Fibroblast of mammary gland (primary cell): ENCODE results near the gene HUS1.
"Not testable (repeated sequence)": the region's sequence is repeated elsewhere in the genome, so short reads cannot be mapped to it uniquely, and the experiment has no call there.

Experiments
- DNase-seq: peaks from one replicate; pipeline ENCODE4 v3.0.0-alpha.2; 2010; ENCODE audit warnings: low read depth
- H3K4me3 ChIP-seq: 2 replicates; pipeline ENCODE4 v1.5.1; 2011; ENCODE audit warnings: low read depth, mild to moderate bottlenecking, low read length, moderate library complexity; ENCODE audit not compliant: control insufficient read depth
- CTCF ChIP-seq: conservative IDR thresholded peaks from 2 replicates; pipeline ENCODE4 v1.5.1; 2011; ENCODE audit warnings: low read depth, low read length, inconsistent platforms; ENCODE audit not compliant: control insufficient read depth, insufficient read depth

HUS1 gene

GRCh38 chr7:47946581-47947354 is 32.6 kb downstream of the HUS1 start:
- H3K4me3 ChIP-seq: no peak overlapping the region
- no peak for DNase-seq
- no peak for TF ChIP-seq CTCF

DNA sequence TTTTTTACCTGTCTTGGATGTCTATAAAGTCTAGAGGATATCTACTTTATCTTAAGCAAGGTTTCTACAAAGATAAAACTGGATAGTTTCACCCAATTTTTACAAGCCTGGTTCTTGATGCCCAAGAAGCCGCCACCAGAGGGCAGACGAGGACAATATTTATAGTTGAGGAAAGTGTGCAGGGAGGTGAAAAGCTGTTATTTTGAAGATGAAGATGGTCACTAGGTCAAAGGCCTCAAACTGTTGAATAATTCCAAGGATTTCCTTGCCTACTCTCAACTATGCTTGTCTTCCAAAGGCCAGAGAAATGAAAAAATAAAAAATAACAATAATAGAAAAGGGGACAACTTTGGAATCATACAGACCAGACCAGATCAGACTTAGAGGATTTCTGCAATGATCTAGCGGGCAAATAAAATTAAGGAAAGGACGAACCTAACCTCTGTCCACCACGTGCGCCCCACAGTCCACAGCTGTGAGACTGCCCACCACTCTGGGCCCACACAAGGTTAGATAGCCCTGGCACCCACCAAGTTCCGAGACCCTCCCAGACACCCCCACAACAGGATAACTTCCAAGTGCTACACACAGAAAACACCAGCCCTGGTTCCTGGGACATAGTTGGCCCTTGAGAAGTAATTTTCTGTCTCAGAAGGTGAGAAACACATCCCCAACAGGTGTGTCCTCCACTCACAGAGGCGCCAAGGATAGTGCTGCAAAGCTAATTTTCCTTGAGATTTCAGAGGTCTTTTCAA is 34.0 kb downstream of the HUS1 start:
- peak; percentile 76 for TF ChIP-seq CTCF
- DNase-seq: peak; percentile 69
- H3K4me3 ChIP-seq: no peak overlapping the region

DNA sequence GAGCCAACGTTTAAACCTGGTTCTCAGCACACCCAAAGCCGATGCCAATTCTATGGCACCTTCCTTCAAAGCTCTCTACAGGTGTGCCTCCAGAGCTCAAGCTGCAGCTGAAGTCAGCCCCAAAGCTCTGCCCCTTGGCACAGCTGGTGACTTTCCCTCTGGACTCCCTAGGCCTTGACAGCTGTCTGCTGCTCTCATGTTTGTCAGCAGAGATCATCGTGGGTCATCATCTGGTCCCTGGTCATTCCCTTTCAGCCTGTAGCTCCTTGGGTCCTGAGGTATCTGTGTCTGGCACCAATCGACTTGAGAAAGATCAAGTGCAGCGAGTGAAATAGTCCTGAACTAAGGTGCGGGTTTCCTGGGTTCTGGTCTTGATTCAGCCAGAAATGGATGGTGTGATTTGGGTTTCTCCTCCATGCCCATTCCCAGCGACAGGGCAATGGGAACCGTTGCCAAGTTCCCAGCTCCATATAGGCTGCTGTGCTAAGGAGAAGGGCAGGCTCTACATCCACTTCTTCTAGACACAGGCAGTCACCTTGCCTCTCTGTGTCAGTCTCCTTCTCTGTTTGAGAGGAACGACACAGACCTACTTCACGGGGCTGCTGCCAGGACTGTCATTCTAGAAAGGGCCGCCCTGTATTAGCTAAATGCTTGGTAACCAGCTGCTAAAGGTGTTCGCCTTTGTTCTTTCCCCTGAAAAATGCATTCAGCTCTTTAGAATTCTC is 34.7 kb downstream of the HUS1 start:
- H3K4me3 ChIP-seq: no peak overlapping the region
- no peak for DNase-seq
- no peak for TF ChIP-seq CTCF

DNA sequence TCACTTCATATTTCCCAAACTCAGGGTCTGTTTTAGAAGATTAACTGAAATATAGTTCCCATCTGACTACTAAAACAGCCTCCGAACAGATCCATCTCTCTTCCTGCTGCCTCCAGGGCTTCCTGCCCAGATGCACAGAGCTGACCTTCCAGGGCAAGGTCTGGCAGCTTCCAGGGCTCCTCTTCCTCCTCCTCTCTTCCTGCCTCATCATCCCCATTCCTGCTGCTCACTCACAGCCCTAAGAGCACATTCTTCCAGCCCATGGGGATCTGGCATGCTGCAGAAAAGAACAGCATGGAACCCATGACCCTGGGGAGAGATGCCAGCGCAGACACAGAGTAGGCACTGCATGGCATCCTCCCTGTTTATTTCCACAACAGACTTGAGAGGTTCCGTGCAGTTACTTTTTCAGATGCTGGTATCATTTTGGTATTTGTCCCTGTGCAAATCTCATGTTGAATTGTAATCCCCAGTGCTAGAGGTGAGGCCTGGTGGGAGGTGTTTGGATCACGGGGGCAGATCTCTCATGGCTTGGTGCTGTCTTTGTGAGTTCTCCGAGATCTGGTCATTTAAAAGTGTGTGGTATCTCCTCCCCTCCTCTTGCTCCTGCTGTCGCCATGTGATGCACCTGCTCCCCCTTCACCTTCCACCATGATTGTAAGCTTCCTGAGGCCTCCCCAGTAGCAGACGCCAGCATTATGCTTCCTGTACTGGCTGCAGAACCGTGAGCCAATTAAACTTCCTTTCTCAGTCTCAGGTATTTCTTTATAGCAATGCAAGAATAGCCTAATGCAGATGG is 35.5 kb downstream of the HUS1 start:
- DNase-seq: no peak
- H3K4me3 ChIP-seq: no peak overlapping the region
- no peak for TF ChIP-seq CTCF

GRCh38 chr7:47942651-47943050 is 36.8 kb downstream of the HUS1 start:
- not testable (repeated sequence) for DNase-seq, H3K4me3 ChIP-seq

- TF ChIP-seq CTCF: no peak
Observed at GRCh38 chr7:47942132-47942531, 37.3 kb downstream of the HUS1 start.

More at GRCh38 chr7:47942132-47942531, 37.3 kb downstream of the HUS1 start:
- no peak overlapping the region for H3K4me3 ChIP-seq
- DNase-seq: no peak
